BLaER1 treated with 17β-estradiol and CSF1 and Interleukin-3, amounts not matched to agents 10 nM and 100 nM (cell line): ENCODE measurements around the gene ZNF217.

Experiments
- H3K27ac ChIP-seq, 11 experiments: shearing (Covaris generic); formaldehyde crosslinking; 2 replicates each; pipeline ENCODE4 v1.8.1; 2022
- H3K27me3 ChIP-seq, 11 experiments: shearing (Covaris generic); formaldehyde crosslinking; 2 replicates each; pipeline ENCODE4 v1.8.1; 2022
- H3K36me3 ChIP-seq, 11 experiments: shearing (Covaris generic); formaldehyde crosslinking; 2 replicates each; pipeline ENCODE4 v1.8.1; 2022
- H3K4me1 ChIP-seq, 10 experiments: shearing (Covaris generic); formaldehyde crosslinking; 2 replicates each; pipeline ENCODE4 v1.8.1; 2022
- H3K4me2 ChIP-seq, 11 experiments: shearing (Covaris generic); formaldehyde crosslinking; 2 replicates each; pipeline ENCODE4 v1.8.1; 2022
- H3K4me3 ChIP-seq, 10 experiments: shearing (Covaris generic); formaldehyde crosslinking; 2 replicates each; pipeline ENCODE4 v1.8.1; 2022
- H3K9ac ChIP-seq, 11 experiments: shearing (Covaris generic); formaldehyde crosslinking; 2 replicates each; pipeline ENCODE4 v1.8.1; 2022
- H3K9me3 ChIP-seq, 11 experiments: shearing (Covaris generic); formaldehyde crosslinking; replicated peaks in 1 of 11; 2 replicates each; pipeline ENCODE4 v1.8.1; 2022
- H4K20me1 ChIP-seq, 11 experiments: shearing (Covaris generic); formaldehyde crosslinking; 2 replicates each; pipeline ENCODE4 v1.8.1; 2022
- Cebpa-rat ChIP-seq, 11 experiments: shearing (Covaris generic); IDR thresholded peaks; 2 replicates each; pipeline ENCODE4 v1.8.1; 2022

Gene ZNF217

DNA sequence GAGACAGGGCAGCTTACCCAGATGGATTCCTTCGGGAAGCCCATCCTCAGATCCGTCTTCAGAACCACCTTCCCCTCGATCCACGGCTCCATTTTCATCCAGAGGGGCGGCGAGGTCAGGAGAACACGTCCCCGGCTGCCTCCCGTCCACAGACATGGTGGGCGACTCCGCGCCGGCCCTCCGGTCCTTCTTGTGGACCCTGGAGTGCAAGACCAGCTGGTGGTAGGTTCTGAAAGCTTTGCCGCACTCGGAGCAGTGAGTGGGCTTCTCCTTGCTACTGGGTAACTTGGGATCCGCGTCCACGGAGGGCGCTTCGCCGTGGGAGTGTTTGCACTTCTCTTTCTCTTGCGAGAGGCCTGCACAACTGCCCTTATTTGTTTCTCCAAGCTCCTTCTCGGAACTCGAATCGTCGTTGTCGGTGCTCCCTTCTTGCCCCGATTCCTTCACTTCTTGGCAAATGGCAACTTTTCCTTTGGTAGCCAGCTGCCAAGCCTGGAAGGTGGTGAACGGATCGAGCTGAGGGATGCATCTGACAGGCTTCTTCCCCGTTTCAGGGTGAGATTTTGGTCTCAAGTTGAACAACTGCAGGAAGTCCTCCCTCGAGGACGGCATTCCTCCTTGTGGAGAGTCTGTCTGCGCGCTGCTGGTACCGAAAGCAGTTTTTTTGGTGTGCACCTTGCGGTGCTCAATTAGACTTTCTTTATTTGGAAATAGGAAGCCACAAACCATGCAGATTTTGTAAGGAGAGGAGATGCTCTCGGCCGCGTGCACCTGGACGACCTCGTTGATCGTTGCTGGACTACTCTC, 12.0 kb downstream of the ZNF217 start:
- Histone ChIP-seq H3K4me3 (peak overlapping the region; percentile 57 to 88 (median 81)), H4K20me1 (peaks cover 44 to 100% (median 51%) of the 10 kb centered on the region in 11 experiments), H3K9me3 (no peaks in the 10 kb centered on the region), H3K4me1 (peaks cover 40 to 90% (median 64%) of the 10 kb centered on the region in 10 experiments), H3K27ac (peak overlapping the region; percentile 74 to 100 (median 95)), H3K4me2 (peak overlapping the region; percentile 83 to 95 (median 91)), H3K9ac (peak overlapping the region; percentile 84 to 97 (median 92)), H3K36me3 (peaks cover 55 to 75% (median 57%) of the 10 kb centered on the region in 11 experiments), H3K27me3 (no peaks in the 10 kb centered on the region)
- TF ChIP-seq Cebpa-rat (IDR thresholded peaks at IDR 0.05) = peak in 2 of 11 experiments; percentile 8 to 10; a peak in 1 of 22 replicates

DNA sequence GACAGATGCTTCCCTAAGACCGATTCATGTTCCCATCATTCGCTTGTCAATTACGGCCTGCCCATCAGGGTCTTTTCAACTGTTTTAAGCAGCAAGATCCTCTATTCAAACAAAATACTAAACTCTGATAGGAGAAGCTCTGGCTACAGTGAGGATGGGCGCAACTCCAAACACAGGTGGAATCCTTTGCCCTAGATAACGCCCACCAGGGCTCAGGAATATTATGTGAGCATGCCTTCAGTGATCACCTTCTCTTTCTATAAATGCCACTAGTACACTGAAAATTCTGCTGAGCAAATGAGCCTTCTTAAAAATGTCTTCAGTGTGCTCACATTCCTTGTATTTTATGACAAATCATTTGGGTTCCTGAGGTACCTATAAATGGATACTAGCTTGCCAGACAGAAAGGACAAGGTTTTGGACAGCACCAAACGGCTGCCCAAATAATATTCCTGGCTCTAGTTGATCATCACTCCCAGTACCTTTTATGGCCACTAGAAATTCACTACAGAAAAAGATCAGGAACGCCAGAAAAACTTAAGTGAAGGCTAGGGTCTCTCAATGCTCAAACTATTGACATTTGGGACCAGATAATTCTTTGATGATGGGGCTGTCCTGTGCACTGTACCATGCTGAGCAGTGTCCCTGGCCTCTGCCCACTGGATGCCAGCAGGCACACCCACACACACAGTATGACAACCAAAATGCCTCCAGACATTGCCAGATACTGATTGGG, 13.1 kb downstream of the ZNF217 start:
- H3K4me1 ChIP-seq = peaks cover 40 to 83% (median 64%) of the 10 kb centered on the region in 10 experiments
- no peaks in the 10 kb centered on the region for H3K9me3 ChIP-seq
- H3K27me3 ChIP-seq = no peaks in the 10 kb centered on the region
- H3K36me3 ChIP-seq = peaks cover 66 to 81% (median 68%) of the 10 kb centered on the region in 11 experiments
- H3K27ac ChIP-seq = peak overlapping the region; percentile 74 to 100 (median 95)
- H3K4me2 ChIP-seq = peak overlapping the region; percentile 83 to 95 (median 91)
- no peak for TF ChIP-seq Cebpa-rat (IDR thresholded peaks at IDR 0.05)
- peak overlapping the region; percentile 57 to 88 (median 81) for H3K4me3 ChIP-seq
- H3K9ac ChIP-seq = peak overlapping the region; percentile 84 to 97 (median 92)
- H4K20me1 ChIP-seq = peaks cover 55 to 100% (median 62%) of the 10 kb centered on the region in 11 experiments

GRCh38 chr20:53579581-53580375, 13.9 kb downstream of the ZNF217 start:
- H3K9me3 ChIP-seq = no peaks in the 10 kb centered on the region
- H3K4me1 ChIP-seq = peaks cover 42 to 83% (median 64%) of the 10 kb centered on the region in 10 experiments
- H3K36me3 ChIP-seq = peaks cover 73 to 84% (median 76%) of the 10 kb centered on the region in 11 experiments
- H3K4me3 ChIP-seq = peak overlapping the region; percentile 57 to 88 (median 81)
- peak in 8 of 11 experiments; percentile 17 to 92 (median 79); a peak in 12 of 22 replicates for TF ChIP-seq Cebpa-rat (IDR thresholded peaks at IDR 0.05)
- peak overlapping the region; percentile 74 to 100 (median 95); a peak in 21 of 22 replicates for H3K27ac ChIP-seq
- H4K20me1 ChIP-seq = peaks cover 63 to 100% (median 69%) of the 10 kb centered on the region in 11 experiments
- H3K4me2 ChIP-seq = peak overlapping the region; percentile 83 to 95 (median 91)
- H3K27me3 ChIP-seq = no peaks in the 10 kb centered on the region
- peak overlapping the region; percentile 84 to 97 (median 92) for H3K9ac ChIP-seq

DNA sequence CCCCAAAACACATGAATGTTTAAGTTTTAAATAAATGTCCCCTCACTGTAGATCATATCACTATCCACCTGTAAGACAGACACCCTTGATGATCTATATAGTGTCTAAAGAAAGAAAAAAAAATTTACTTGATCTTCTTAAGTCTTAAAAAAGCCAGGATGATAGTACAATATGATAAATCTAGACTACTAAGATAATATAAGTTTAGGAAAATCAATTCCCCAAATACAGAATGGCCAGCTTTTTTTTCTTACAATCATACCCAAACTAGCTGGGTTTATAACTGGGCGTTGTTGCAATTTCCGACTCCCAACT, 14.4 kb downstream of the ZNF217 start:
- Histone ChIP-seq H4K20me1 (peaks cover 68 to 100% (median 75%) of the 10 kb centered on the region in 11 experiments), H3K27me3 (no peaks in the 10 kb centered on the region), H3K4me2 (peak overlapping the region; percentile 83 to 95 (median 91)), H3K36me3 (peaks cover 79 to 90% (median 81%) of the 10 kb centered on the region in 11 experiments), H3K4me3 (peak overlapping the region; percentile 57 to 88 (median 81)), H3K27ac (peak overlapping the region; percentile 74 to 100 (median 95); a peak in 21 of 22 replicates), H3K9ac (peak overlapping the region; percentile 84 to 97 (median 92); a peak in 21 of 22 replicates), H3K9me3 (no peaks in the 10 kb centered on the region), H3K4me1 (peaks cover 47 to 83% (median 66%) of the 10 kb centered on the region in 10 experiments)
- TF ChIP-seq Cebpa-rat (IDR thresholded peaks at IDR 0.05) = no peak; a peak in 1 of 22 replicates

- peak overlapping the region; percentile 83 to 95 (median 91) for H3K4me2 ChIP-seq
- peak overlapping the region; percentile 84 to 97 (median 92); a peak in 21 of 22 replicates for H3K9ac ChIP-seq
- H3K4me3 ChIP-seq = peak overlapping the region; percentile 57 to 88 (median 81)
- no peaks in the 10 kb centered on the region for H3K27me3 ChIP-seq
- H3K9me3 ChIP-seq = no peaks in the 10 kb centered on the region
- peaks cover 74 to 100% (median 81%) of the 10 kb centered on the region in 11 experiments for H4K20me1 ChIP-seq
- peaks cover 84 to 96% (median 87%) of the 10 kb centered on the region in 11 experiments for H3K36me3 ChIP-seq
- peak overlapping the region; percentile 74 to 100 (median 95); a peak in 21 of 22 replicates for H3K27ac ChIP-seq
- TF ChIP-seq Cebpa-rat (IDR thresholded peaks at IDR 0.05) = peak in 2 of 11 experiments; percentile 51 to 70; a peak in 2 of 22 replicates
- H3K4me1 ChIP-seq = peaks cover 53 to 83% (median 66%) of the 10 kb centered on the region in 10 experiments
These were observed 15.0 kb downstream of the ZNF217 start for GRCh38 chr20:53578492-53579222.

GRCh38 chr20:53576586-53577318, 16.9 kb downstream of the ZNF217 start:
- H4K20me1 ChIP-seq = peaks cover 93 to 100% (median 100%) of the 10 kb centered on the region in 11 experiments
- H3K27ac ChIP-seq = no peak overlapping the region

GRCh38 chr20:53576195-53576580, 17.5 kb downstream of the ZNF217 start:
- H3K4me2 ChIP-seq = peak overlapping the region in 10 of 11 experiments; percentile 48 to 90 (median 60); a peak in 16 of 22 replicates
- TF ChIP-seq Cebpa-rat (IDR thresholded peaks at IDR 0.05) = no peak
- peak overlapping the region in 5 of 11 experiments; percentile 3 to 51 (median 23); a peak in 4 of 22 replicates for H3K9ac ChIP-seq
- H3K4me1 ChIP-seq = peaks cover 59 to 78% (median 65%) of the 10 kb centered on the region in 10 experiments
- H3K36me3 ChIP-seq = peaks cover 92 to 100% (median 94%) of the 10 kb centered on the region in 11 experiments
- no peaks in the 10 kb centered on the region for H3K27me3 ChIP-seq
- peak overlapping the region in 3 of 11 experiments; percentile 2 to 29 (median 5); a peak in 3 of 22 replicates for H3K27ac ChIP-seq
- peaks cover 94 to 100% (median 100%) of the 10 kb centered on the region in 11 experiments for H4K20me1 ChIP-seq
- no peaks in the 10 kb centered on the region for H3K9me3 ChIP-seq
- no peak overlapping the region; a peak in 1 of 20 replicates for H3K4me3 ChIP-seq

More at GRCh38 chr20:53576586-53577318, 16.9 kb downstream of the ZNF217 start:
- Histone ChIP-seq H3K36me3 (peaks cover 92 to 100% (median 95%) of the 10 kb centered on the region in 11 experiments), H3K9me3 (no peaks in the 10 kb centered on the region), H3K27me3 (no peaks in the 10 kb centered on the region), H3K4me1 (peaks cover 59 to 83% (median 65%) of the 10 kb centered on the region in 10 experiments), H3K4me3 (no peak overlapping the region; a peak in 1 of 20 replicates), H3K9ac (peak overlapping the region in 3 of 11 experiments; percentile 0 to 14 (median 12); a peak in 2 of 22 replicates), H3K4me2 (peak overlapping the region in 8 of 11 experiments; percentile 54 to 92 (median 72); a peak in 10 of 22 replicates)
- TF ChIP-seq Cebpa-rat (IDR thresholded peaks at IDR 0.05) = no peak
